ENCODE results near the gene IRF9.

Gene IRF9

DNA sequence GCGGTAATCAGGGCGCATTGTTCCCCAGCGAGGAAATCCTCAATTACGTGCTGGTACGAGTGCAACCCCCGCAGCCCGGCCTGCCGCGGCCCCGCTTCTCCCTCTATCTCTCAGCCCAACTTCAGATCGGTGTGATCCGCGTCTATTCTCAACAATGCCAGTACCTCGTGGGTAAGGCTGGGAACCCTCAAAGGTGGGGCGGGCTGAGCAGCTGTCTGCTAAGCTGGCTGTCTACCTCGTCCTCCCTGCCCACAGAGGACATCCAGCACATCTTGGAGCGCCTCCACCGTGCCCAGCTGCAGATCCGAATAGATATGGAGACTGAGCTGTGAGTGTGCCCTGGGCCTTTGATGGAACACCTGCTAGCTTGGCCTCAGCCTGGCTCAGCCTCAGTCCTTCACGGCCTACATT lies 11.8 kb downstream of the IRF9 start:
- no peak overlapping the region for H3K4me3 ChIP-seq (replicated peaks; ENCODE audit: insufficient read depth, low read length)
- TF ChIP-seq SPI1 (IDR thresholded peaks at IDR 0.05; ENCODE audit: borderline replicate concordance, low read depth): no peak
- TF ChIP-seq, protein P1, sequence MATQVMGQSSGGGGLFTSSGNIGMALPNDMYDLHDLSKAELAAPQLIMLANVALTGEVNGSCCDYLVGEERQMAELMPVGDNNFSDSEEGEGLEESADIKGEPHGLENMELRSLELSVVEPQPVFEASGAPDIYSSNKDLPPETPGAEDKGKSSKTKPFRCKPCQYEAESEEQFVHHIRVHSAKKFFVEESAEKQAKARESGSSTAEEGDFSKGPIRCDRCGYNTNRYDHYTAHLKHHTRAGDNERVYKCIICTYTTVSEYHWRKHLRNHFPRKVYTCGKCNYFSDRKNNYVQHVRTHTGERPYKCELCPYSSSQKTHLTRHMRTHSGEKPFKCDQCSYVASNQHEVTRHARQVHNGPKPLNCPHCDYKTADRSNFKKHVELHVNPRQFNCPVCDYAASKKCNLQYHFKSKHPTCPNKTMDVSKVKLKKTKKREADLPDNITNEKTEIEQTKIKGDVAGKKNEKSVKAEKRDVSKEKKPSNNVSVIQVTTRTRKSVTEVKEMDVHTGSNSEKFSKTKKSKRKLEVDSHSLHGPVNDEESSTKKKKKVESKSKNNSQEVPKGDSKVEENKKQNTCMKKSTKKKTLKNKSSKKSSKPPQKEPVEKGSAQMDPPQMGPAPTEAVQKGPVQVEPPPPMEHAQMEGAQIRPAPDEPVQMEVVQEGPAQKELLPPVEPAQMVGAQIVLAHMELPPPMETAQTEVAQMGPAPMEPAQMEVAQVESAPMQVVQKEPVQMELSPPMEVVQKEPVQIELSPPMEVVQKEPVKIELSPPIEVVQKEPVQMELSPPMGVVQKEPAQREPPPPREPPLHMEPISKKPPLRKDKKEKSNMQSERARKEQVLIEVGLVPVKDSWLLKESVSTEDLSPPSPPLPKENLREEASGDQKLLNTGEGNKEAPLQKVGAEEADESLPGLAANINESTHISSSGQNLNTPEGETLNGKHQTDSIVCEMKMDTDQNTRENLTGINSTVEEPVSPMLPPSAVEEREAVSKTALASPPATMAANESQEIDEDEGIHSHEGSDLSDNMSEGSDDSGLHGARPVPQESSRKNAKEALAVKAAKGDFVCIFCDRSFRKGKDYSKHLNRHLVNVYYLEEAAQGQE (IDR thresholded peaks at IDR 0.05; ENCODE audit: insufficient replicate concordance, low read depth): no peak
- TF ChIP-seq GABPA (IDR thresholded peaks at IDR 0.05; ENCODE audit: low read depth): no peak
- TF ChIP-seq, protein P2, sequence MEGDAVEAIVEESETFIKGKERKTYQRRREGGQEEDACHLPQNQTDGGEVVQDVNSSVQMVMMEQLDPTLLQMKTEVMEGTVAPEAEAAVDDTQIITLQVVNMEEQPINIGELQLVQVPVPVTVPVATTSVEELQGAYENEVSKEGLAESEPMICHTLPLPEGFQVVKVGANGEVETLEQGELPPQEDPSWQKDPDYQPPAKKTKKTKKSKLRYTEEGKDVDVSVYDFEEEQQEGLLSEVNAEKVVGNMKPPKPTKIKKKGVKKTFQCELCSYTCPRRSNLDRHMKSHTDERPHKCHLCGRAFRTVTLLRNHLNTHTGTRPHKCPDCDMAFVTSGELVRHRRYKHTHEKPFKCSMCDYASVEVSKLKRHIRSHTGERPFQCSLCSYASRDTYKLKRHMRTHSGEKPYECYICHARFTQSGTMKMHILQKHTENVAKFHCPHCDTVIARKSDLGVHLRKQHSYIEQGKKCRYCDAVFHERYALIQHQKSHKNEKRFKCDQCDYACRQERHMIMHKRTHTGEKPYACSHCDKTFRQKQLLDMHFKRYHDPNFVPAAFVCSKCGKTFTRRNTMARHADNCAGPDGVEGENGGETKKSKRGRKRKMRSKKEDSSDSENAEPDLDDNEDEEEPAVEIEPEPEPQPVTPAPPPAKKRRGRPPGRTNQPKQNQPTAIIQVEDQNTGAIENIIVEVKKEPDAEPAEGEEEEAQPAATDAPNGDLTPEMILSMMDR (IDR thresholded peaks at IDR 0.05; ENCODE audit: insufficient read depth, low read length): no peak
- no peak for TF ChIP-seq POLR2AphosphoS5 (IDR thresholded peaks at IDR 0.05; ENCODE audit: low read depth)
- no peak overlapping the region for H3K27ac ChIP-seq (replicated peaks)
- no peaks in the 10 kb centered on the region for H3K27me3 ChIP-seq (ENCODE audit: insufficient read depth, poor library complexity, severe bottlenecking)
- no peak for DNase-seq (ENCODE audit: low read depth in 1 of 2, low spot score in 1 of 2)

GRCh38 chr14:24176599-24176998 lies 15.5 kb downstream of the IRF9 start:
- Histone ChIP-seq H3K27me3 (ENCODE audit: insufficient read depth, poor library complexity, severe bottlenecking) (no peaks in the 10 kb centered on the region), H3K4me3 (replicated peaks; ENCODE audit: insufficient read depth, low read length) (no peak overlapping the region), H3K27ac (replicated peaks) (no peak overlapping the region)
- DNase-seq (ENCODE audit: low read depth in 1 of 2, low spot score in 1 of 2): no peak
- TF ChIP-seq POLR2AphosphoS5 (IDR thresholded peaks at IDR 0.05; ENCODE audit: low read depth) (no peak), SPI1 (IDR thresholded peaks at IDR 0.05; ENCODE audit: borderline replicate concordance, low read depth) (no peak), GABPA (IDR thresholded peaks at IDR 0.05; ENCODE audit: low read depth) (no peak)
- TF ChIP-seq, protein P1 (IDR thresholded peaks at IDR 0.05; ENCODE audit: insufficient replicate concordance, low read depth): no peak
- TF ChIP-seq, protein P2 (IDR thresholded peaks at IDR 0.05; ENCODE audit: insufficient read depth, low read length): no peak

DNA sequence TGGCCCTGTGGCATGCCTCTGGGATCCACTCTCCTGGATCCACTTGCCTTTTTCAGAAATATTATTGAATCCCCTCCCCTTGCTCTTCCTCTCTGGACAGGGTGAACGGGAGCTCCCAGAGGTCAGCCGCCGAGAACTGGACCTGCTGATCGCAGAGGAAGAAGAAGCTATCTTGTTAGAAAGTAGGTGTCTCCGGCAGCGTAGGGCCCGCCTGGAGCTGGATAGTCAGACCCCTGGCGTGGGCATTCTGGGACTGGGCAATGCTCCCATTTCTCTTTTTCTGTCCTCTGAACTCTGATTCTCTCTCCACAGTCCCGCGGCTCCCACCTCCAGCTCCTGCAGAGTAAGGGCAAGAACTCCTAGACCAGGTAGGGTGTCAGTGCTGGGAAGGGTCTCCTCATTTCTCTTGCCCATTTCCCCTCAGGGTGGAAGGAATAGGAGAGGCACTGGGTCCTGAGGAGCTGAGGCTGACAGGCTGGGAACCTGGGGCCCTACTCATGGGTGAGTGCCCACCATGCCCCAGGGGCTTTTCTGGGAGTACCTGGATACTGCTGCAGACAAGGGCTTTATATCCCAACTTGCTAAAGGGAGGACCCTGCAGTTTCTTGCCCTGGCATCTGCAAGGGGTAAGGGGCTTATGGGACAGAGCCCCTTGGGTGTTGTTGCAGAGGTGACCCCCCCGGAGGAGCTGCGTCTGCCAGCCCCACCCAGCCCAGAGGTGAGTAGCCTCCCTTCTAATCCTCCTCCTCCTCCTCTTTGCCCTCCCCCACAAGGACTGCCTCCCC lies 16.2 kb downstream of the IRF9 start:
- TF ChIP-seq, protein P2 (IDR thresholded peaks at IDR 0.05; ENCODE audit: insufficient read depth, low read length): no peak
- TF ChIP-seq, protein P1 (IDR thresholded peaks at IDR 0.05; ENCODE audit: insufficient replicate concordance, low read depth): no peak
- no peak; the same call in 1 of the 2 replicates for TF ChIP-seq POLR2AphosphoS5 (IDR thresholded peaks at IDR 0.05; ENCODE audit: low read depth)
- no peak for TF ChIP-seq SPI1 (IDR thresholded peaks at IDR 0.05; ENCODE audit: borderline replicate concordance, low read depth)
- no peak for TF ChIP-seq GABPA (IDR thresholded peaks at IDR 0.05; ENCODE audit: low read depth)
- Histone ChIP-seq H3K27ac (replicated peaks) (no peak overlapping the region), H3K4me3 (replicated peaks; ENCODE audit: insufficient read depth, low read length) (no peak overlapping the region), H3K27me3 (ENCODE audit: insufficient read depth, poor library complexity, severe bottlenecking) (no peaks in the 10 kb centered on the region)
- DNase-seq (ENCODE audit: low read depth in 1 of 2, low spot score in 1 of 2): no peak

Data from HL-60 (cell line).